ENCODE measurements around the gene INS.

Gene INS

GRCh38 chr11:2164081-2164480 lies 3.1 kb upstream of the INS start:
- DNase-seq, result no peak

- no peak for DNase-seq
Observed at GRCh38 chr11:2163428-2163978, 2.5 kb upstream of the INS start.

- no peak for DNase-seq
Observed at GRCh38 chr11:2159536-2160413, 1.2 kb downstream of the INS start.

- no peak for DNase-seq
Observed at GRCh38 chr11:2158966-2159365, 2.0 kb downstream of the INS start.

GRCh38 chr11:2158296-2158737 lies 2.7 kb downstream of the INS start:
- no peak for DNase-seq

GRCh38 chr11:2157294-2158040 lies 3.5 kb downstream of the INS start:
- DNase-seq, result no peak

GRCh38 chr11:2156416-2157182 lies 4.4 kb downstream of the INS start:
- peak; percentile 44 for DNase-seq

GRCh38 chr11:2155511-2155910 lies 5.5 kb downstream of the INS start:
- DNase-seq, result no peak

GRCh38 chr11:2154889-2155288 lies 6.1 kb downstream of the INS start:
- no peak for DNase-seq

- no peak for DNase-seq
Observed at GRCh38 chr11:2154195-2154585, 6.8 kb downstream of the INS start.

- no peak for DNase-seq
Observed at GRCh38 chr11:2153581-2154194, 7.3 kb downstream of the INS start.

- DNase-seq, result peak; percentile 53
Observed at GRCh38 chr11:2151500-2152257, 9.3 kb downstream of the INS start.

- no peak for DNase-seq
Observed at GRCh38 chr11:2149864-2150847, 10.9 kb downstream of the INS start.

- no peak for DNase-seq
Observed at GRCh38 chr11:2149460-2149859, 11.5 kb downstream of the INS start.

- DNase-seq, result no peak
Observed at GRCh38 chr11:2148595-2148994, 12.4 kb downstream of the INS start.

- no peak for DNase-seq
Observed at GRCh38 chr11:2147391-2147790, 13.6 kb downstream of the INS start.

- no peak for DNase-seq
Observed at GRCh38 chr11:2146051-2146450, 15.0 kb downstream of the INS start.

GRCh38 chr11:2144544-2145248 lies 16.3 kb downstream of the INS start:
- no peak for DNase-seq

GRCh38 chr11:2143799-2144543 lies 17.0 kb downstream of the INS start:
- no peak for DNase-seq
